Measurements from ENCODE around the gene PITRM1. TPM values are rescaled to one million over a fixed set of nuclear protein-coding genes. Genes with fewer than 3 reads are reported as not detected.

PITRM1 gene
- total and polyA plus RNA-seq, 9 donors, result 46.6 to 107 (median 73.7) TPM

DNA sequence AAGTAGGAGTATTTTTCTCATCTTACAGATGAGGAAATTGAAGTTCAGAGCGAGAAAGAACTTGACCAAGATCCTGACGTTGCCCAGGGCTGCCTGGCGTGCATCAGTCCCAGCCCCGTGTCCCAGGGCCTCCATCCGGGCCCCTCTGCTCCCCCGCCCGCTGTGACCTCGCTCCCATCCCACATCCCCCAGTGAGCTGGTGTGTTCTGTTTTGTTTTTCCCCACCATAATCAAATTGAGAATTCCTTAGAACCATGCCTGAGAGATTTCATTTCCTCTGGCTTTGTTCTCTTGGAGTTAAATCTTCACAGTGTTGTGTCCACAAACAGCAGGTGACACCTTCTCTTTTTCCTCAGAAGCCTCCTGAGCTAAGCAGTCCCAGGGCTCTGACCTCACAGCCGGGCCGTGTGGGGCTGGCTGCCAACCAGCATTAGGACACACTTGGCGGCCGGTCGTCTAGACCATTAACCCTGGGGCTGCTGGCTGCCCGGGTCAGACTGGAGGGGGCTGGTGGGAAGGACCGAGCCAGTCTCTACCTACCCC, 60.9 kb downstream of the PITRM1 start:
- Histone ChIP-seq H3K9me3 (no peaks in the 10 kb centered on the region), H3K27ac (no peak overlapping the region), H3K4me3 (no peak overlapping the region), H3K36me3 (no peaks in the 10 kb centered on the region), H3K4me1 (ENCODE audit: insufficient read depth) (no peaks in the 10 kb centered on the region), H3K27me3 (no peaks in the 10 kb centered on the region)
- intact Hi-C loops (cut with DNase I), result no loop called here
- DNase-seq, result no peak
- 42 to 55% (median 50%) methylated on average over 15 of the region's 15 CpGs for WGBS, 3 donors
- TF ChIP-seq CTCF (IDR thresholded peaks at IDR 0.05), result no peak
- TF ChIP-seq EP300 (IDR thresholded peaks at IDR 0.05), result no peak
- no peak for TF ChIP-seq POLR2A (IDR thresholded peaks at IDR 0.05)

DNA sequence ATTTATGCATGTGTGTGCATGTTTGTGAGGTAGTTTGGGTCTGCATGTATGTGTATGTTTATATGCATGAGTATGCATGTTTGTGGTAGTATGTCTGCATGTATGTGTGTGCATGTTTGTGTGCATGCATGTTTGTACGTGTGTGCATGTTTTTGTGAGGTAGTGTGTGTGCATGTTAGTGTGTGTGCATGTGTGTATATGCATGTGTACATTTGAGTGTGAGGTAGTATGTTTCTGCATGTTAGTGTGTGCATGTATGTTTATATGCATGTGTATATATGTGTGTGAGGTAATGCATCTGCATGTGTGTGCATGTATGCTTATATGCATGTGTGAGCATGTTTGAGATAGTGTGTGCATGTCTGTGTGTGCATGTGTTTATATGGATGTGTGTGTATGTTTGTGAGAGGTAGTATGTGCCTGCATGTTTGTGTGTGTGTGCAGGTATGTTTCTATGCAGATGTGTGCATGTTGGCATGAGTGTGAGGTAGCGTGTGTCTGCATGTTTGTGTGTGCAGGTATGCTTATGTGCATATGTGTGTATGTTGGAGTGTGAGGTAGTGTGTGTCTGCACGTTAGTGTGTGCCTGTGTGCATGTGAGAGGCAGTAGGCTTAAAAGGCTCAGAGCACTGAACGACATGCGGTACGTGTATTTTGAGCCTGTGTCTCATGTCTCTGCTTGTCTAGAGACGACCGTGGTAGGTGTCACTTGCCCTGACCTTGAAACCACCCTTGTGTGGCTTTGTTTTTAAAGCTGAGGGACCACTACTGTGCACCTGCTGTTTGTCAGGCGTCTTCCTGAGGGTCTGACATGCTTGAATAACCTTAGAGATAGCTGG, 61.6 kb downstream of the PITRM1 start:
- TF ChIP-seq EP300 (IDR thresholded peaks at IDR 0.05) (no peak), CTCF (IDR thresholded peaks at IDR 0.05) (no peak), POLR2A (IDR thresholded peaks at IDR 0.05) (no peak)
- Histone ChIP-seq H3K27ac (no peak overlapping the region), H3K27me3 (no peaks in the 10 kb centered on the region), H3K4me1 (ENCODE audit: insufficient read depth) (no peaks in the 10 kb centered on the region), H3K9me3 (no peaks in the 10 kb centered on the region), H3K4me3 (no peak overlapping the region), H3K36me3 (no peaks in the 10 kb centered on the region)
- 75 to 83% (median 79%) methylated on average over 9 of the region's 9 CpGs for WGBS, 3 donors
- intact Hi-C loops (cut with DNase I), result no loop called here
- DNase-seq, result no peak

- 90 to 94% (median 92%) methylated on average over 12 of the region's 12 CpGs for WGBS, 3 donors
- H3K27ac ChIP-seq, result no peak overlapping the region
- DNase-seq, result no peak
These were observed 62.9 kb downstream of the PITRM1 start for GRCh38 chr10:3109633-3110032.

DNA sequence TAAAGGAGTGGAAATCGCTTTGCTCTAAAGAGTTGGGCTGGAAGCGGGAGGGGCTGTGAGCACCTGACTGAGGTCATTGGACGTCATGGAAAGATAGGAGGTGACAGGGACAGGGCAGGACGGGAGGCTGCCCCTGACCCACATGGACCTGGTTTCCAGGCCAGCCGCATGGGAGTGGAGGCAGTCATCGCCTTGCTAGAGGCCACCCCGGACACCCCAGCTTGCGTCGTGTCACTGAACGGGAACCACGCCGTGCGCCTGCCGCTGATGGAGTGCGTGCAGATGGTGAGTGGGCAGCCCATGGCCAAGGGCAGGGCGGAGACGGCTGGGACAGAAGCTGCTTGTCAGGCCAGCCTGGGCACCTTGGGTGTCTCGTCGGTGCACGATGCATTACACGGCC, 63.4 kb downstream of the PITRM1 start:
- Histone ChIP-seq H3K4me3 (no peak overlapping the region), H3K9me3 (no peaks in the 10 kb centered on the region), H3K27me3 (no peaks in the 10 kb centered on the region), H3K4me1 (ENCODE audit: insufficient read depth) (no peaks in the 10 kb centered on the region), H3K27ac (no peak overlapping the region), H3K36me3 (no peaks in the 10 kb centered on the region)
- TF ChIP-seq POLR2A (IDR thresholded peaks at IDR 0.05), result no peak
- TF ChIP-seq EP300 (IDR thresholded peaks at IDR 0.05), result no peak
- TF ChIP-seq CTCF (IDR thresholded peaks at IDR 0.05), result no peak
- intact Hi-C loops (cut with DNase I), result no loop called here
- DNase-seq, result no peak
- 95 to 97% (median 96%) methylated on average over 21 of the region's 21 CpGs for WGBS, 3 donors

More at GRCh38 chr10:3109633-3110032, 62.9 kb downstream of the PITRM1 start:
- Histone ChIP-seq H3K4me3 (no peak overlapping the region), H3K4me1 (ENCODE audit: insufficient read depth) (no peaks in the 10 kb centered on the region), H3K9me3 (no peaks in the 10 kb centered on the region), H3K27me3 (no peaks in the 10 kb centered on the region), H3K36me3 (no peaks in the 10 kb centered on the region)
- intact Hi-C loops (cut with DNase I), result no loop called here
- TF ChIP-seq POLR2A (IDR thresholded peaks at IDR 0.05), result no peak
- TF ChIP-seq EP300 (IDR thresholded peaks at IDR 0.05), result no peak
- no peak for TF ChIP-seq CTCF (IDR thresholded peaks at IDR 0.05)
